ENCODE data around the gene RAPGEF2. TPM values are rescaled to one million over a fixed set of nuclear protein-coding genes. Genes with fewer than 3 reads are reported as not detected.

RAPGEF2 gene
- total and polyA plus RNA-seq, 2 of the 8 experiments (the other 6 are each of a cell fraction or from before 2014, with no cell fraction given) = 24.4 to 48.6 TPM

DNA sequence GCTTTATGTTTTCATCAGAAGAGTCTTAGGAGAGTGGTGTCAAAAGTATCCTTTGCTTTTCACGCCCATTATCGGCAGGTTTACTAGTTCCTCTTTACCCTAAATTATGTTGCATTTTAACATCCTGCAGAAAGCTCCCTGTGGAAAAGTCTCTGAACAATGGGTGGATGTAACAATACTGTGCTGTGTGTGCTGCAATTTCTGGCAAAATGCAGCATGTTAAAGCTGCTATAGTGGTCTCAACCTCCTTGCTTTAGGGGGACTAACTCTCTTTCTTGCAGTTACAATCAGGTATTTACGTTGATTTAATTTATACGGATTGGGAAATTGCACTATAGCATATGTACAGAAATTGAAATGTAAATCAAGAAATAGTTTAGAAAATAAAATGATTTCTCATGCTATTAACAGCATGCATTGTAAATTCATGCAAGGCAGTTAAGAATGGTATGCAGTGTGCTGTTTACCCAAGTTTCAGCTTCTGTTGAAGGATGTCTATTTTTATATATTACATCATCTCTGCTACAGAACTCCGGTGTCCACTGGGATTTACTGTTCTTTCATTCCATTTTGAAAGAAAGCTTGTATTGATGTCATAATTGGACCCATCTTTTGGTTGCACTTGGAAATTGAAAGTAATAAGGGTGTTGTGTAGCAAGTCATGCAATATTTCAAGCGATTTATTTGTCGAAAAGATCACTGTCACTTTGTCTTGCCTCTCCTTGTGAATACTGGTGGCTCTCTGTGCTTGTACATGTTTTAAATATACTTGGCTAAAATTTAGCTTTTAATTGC is 145.7 kb downstream of the RAPGEF2 start:
- Histone ChIP-seq H2BK12ac (ENCODE audit: low read depth, low read length) (no peak overlapping the region), H3K4me3 (ENCODE audit: extremely low read depth in 1 of 4, insufficient read depth in 2 of 4, low read depth in 3 of 4, low read length in 4 of 4) (no peak overlapping the region), H3K4me2 (ENCODE audit: insufficient read depth in 1 of 2, low read depth in 2 of 2, low read length in 2 of 2) (no peak overlapping the region), H3K79me1 (ENCODE audit: low read depth, low read length) (no peaks in the 10 kb centered on the region), H2AFZ (ENCODE audit: low read length) (no peak overlapping the region), H3K23ac (ENCODE audit: insufficient read length) (no peak overlapping the region), H2BK15ac (ENCODE audit: low read length) (no peak overlapping the region), H2BK120ac (replicated peaks; ENCODE audit: low read depth, low read length) (no peak overlapping the region), H3K56ac (replicated peaks; ENCODE audit: insufficient read length, low read depth, low read length) (no peak overlapping the region), H4K91ac (replicated peaks; ENCODE audit: insufficient read length, low read length) (no peak overlapping the region), H3K18ac (ENCODE audit: extremely low read depth, low read length) (no peak overlapping the region), H3K4me1 (replicated peaks in 1 of 4; ENCODE audit: control insufficient read depth in 3 of 4, insufficient read depth in 4 of 4, low read length in 3 of 4) (no peaks in the 10 kb centered on the region), H2BK20ac (ENCODE audit: low read length) (no peak overlapping the region), H3K79me2 (ENCODE audit: control insufficient read depth in 1 of 2, insufficient read depth in 2 of 2, low read length in 2 of 2) (no peaks in the 10 kb centered on the region), H3K4ac (replicated peaks; ENCODE audit: insufficient read length, low read depth, low read length) (no peak overlapping the region), H3K36me3 (ENCODE audit: control insufficient read depth in 2 of 4, insufficient read depth in 4 of 4, low read length in 3 of 4) (peaks cover 0 to 8% (median 3%) of the 10 kb centered on the region in 4 experiments; a peak in 3 of 8 replicates), H3K9me3 (ENCODE audit: insufficient read depth in 2 of 2, low read depth in 1 of 2, low read length in 1 of 2) (peaks cover 8% of the 10 kb centered on the region in 2 experiments; a peak in 3 of 4 replicates), H2BK5ac (ENCODE audit: low read depth, low read length) (no peak overlapping the region), H3K27me3 (replicated peaks in 1 of 4; ENCODE audit: control insufficient read depth in 3 of 4, extremely low read depth in 1 of 4, insufficient read depth in 3 of 4, low read length in 3 of 4) (no peaks in the 10 kb centered on the region), H3K27ac (ENCODE audit: low read depth, low read length) (no peak overlapping the region), H3K23me2 (ENCODE audit: low read depth, low read length) (no peaks in the 10 kb centered on the region), H4K8ac (ENCODE audit: extremely low read depth, insufficient read depth, low read length) (no peak overlapping the region), H4K20me1 (replicated peaks in 1 of 2; ENCODE audit: control insufficient read depth in 1 of 2, insufficient read depth in 2 of 2, low read length in 2 of 2) (no peaks in the 10 kb centered on the region), H3K9ac (replicated peaks in 1 of 4; ENCODE audit: extremely low read depth in 1 of 4, low read depth in 3 of 4, low read length in 3 of 4) (no peak overlapping the region), H4K5ac (ENCODE audit: insufficient read length, low read depth, low read length) (no peak overlapping the region), H2AK5ac (ENCODE audit: low read depth, low read length) (no peak overlapping the region), H3K14ac (ENCODE audit: insufficient read length) (no peak overlapping the region)
- 86% methylated on average over 7 of the region's 7 CpGs; no CpG with 5 or more reads in 1 of the 2 experiments for WGBS, 2 experiments (ENCODE audit: extremely low coverage in 1 of 2, insufficient coverage in 1 of 2, insufficient read length in 1 of 2, insufficient replicate concordance in 2 of 2, low coverage in 1 of 2, low lambda C conversion rate in 2 of 2, missing lambda C conversion rate in 1 of 2)
- DNase-seq (ENCODE audit: low read depth in 1 of 2, low spot score in 2 of 2) (no peak), FAIRE-seq (peak; percentile 19)
- ChIA-PET CTCF (ENCODE audit: partially characterized antibody) (interaction anchor here (0.7 to 1.4 kb wide), 2 partner anchors 11 to 623 kb away, joined by 3 read pairs; no protein-coding TSS in a partner anchor), POLR2A (ENCODE audit: partially characterized antibody) (interaction anchor here (0.6 kb wide), 1 partner anchor 27 kb away, joined by 4 read pairs; no protein-coding TSS in a partner anchor)
- no peak for TF ChIP-seq TAF1 (IDR thresholded peaks at IDR 0.05; ENCODE audit: low read depth, low read length)
- no peak for TF ChIP-seq JUN (IDR thresholded peaks at IDR 0.05; ENCODE audit: low read depth, low read length)
- TF ChIP-seq PHF8 (conservative IDR thresholded peaks at IDR 0.05; ENCODE audit: low read depth, low read length) = no peak
- TF ChIP-seq POLR2AphosphoS5 (IDR thresholded peaks at IDR 0.05; ENCODE audit: low read depth, low read length) = no peak
- TF ChIP-seq BCL11A (IDR thresholded peaks at IDR 0.05; ENCODE audit: low read depth in 2 of 2, low read length in 2 of 2) = no peak
- TF ChIP-seq KDM5A (IDR thresholded peaks at IDR 0.05; ENCODE audit: low read length) = no peak

Measured in H1 (cell line).